ENCODE data around the gene LIPE. TPM values are rescaled to one million over a fixed set of nuclear protein-coding genes. Genes with fewer than 3 reads are reported as not detected.

Gene LIPE
- total RNA-seq, 1 donor from 2014 or later, result 29.1 TPM

DNA sequence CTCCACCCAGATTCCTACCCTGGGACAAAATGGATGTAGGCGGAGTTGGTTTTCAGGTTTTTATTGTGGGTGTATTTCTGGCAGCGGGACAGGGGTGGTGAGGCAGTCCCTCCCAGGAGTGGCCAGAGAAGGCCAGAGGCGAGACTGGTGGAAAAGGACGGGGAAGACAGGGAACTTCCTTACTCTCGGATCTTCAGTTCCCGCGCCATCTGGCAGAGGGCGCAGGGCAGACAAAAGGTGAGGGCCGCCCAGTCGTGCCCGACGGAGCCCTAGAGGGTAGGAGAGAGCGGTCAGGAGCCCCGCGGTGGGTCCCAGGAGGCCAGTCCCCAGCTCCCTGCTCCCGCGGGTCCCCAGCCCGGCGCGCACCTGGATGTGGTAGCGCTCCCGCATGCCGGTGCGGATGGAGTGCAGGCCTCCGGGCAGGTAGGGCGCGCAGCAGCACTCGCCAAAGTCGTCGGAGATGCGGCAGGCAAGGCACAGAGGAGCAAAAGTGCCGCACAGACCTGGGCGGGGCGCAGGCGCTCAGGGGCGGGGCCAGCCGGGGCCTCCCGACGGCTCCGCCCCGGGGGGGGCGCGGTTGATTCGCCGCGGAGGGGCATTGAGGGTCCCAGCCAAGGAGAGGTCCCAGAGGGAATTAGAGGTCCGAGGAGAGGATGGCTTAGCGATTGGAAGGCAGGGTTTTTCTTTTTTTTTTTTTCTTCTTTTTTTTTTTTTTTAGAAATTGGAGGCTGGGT is 40.0 kb downstream of the LIPE start:
- peak; percentile 64 for DNase-seq (ENCODE audit: low read depth, low spot score)
- TF ChIP-seq, protein P1, sequence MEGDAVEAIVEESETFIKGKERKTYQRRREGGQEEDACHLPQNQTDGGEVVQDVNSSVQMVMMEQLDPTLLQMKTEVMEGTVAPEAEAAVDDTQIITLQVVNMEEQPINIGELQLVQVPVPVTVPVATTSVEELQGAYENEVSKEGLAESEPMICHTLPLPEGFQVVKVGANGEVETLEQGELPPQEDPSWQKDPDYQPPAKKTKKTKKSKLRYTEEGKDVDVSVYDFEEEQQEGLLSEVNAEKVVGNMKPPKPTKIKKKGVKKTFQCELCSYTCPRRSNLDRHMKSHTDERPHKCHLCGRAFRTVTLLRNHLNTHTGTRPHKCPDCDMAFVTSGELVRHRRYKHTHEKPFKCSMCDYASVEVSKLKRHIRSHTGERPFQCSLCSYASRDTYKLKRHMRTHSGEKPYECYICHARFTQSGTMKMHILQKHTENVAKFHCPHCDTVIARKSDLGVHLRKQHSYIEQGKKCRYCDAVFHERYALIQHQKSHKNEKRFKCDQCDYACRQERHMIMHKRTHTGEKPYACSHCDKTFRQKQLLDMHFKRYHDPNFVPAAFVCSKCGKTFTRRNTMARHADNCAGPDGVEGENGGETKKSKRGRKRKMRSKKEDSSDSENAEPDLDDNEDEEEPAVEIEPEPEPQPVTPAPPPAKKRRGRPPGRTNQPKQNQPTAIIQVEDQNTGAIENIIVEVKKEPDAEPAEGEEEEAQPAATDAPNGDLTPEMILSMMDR (conservative IDR thresholded peaks at IDR 0.05), result peak; percentile 67
- Mint-ChIP-seq H3K4me3 (peak overlapping the region; percentile 50), H3K27ac (ENCODE audit: unreplicated experiment) (peak overlapping the region; percentile 5), H3K9me3 (no peaks in the 10 kb centered on the region), H3K36me3 (ENCODE audit: low read depth) (no peaks in the 10 kb centered on the region), H3K4me1 (peaks cover 11% of the 10 kb centered on the region), H3K27me3 (ENCODE audit: low read depth) (peaks cover 49% of the 10 kb centered on the region)

DNA sequence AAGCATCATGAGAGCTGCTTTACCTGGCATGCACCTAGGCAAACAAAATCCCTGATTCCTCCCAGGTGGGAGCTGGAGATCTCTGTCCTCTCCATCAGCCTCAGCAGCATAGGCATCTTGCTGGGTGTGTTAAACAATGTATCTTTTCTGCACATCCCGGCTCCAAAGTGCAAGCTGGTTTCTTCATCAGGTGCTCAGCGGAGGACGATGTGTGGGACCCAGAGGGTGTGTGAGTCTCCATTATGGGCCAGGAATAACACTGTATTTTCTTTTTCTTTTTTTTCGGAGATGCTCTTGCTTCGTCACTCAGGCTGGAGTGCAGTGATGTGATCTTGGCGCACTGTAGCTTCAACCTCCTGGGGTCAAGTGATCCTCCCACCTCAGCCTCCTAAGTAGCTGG is 47.0 kb downstream of the LIPE start:
- peaks cover 4% of the 10 kb centered on the region for H3K36me3 Mint-ChIP-seq (ENCODE audit: low read depth)
- H3K27me3 Mint-ChIP-seq (ENCODE audit: low read depth), result peaks cover 15% of the 10 kb centered on the region
- H3K9me3 Mint-ChIP-seq, result no peaks in the 10 kb centered on the region
- DNase-seq (ENCODE audit: low read depth, low spot score), result no peak
- TF ChIP-seq, protein P1 (conservative IDR thresholded peaks at IDR 0.05), result no peak
- H3K4me3 Mint-ChIP-seq, result no peak overlapping the region
- H3K4me1 Mint-ChIP-seq, result peaks cover 5% of the 10 kb centered on the region
- H3K27ac Mint-ChIP-seq (ENCODE audit: unreplicated experiment), result no peak overlapping the region

DNA sequence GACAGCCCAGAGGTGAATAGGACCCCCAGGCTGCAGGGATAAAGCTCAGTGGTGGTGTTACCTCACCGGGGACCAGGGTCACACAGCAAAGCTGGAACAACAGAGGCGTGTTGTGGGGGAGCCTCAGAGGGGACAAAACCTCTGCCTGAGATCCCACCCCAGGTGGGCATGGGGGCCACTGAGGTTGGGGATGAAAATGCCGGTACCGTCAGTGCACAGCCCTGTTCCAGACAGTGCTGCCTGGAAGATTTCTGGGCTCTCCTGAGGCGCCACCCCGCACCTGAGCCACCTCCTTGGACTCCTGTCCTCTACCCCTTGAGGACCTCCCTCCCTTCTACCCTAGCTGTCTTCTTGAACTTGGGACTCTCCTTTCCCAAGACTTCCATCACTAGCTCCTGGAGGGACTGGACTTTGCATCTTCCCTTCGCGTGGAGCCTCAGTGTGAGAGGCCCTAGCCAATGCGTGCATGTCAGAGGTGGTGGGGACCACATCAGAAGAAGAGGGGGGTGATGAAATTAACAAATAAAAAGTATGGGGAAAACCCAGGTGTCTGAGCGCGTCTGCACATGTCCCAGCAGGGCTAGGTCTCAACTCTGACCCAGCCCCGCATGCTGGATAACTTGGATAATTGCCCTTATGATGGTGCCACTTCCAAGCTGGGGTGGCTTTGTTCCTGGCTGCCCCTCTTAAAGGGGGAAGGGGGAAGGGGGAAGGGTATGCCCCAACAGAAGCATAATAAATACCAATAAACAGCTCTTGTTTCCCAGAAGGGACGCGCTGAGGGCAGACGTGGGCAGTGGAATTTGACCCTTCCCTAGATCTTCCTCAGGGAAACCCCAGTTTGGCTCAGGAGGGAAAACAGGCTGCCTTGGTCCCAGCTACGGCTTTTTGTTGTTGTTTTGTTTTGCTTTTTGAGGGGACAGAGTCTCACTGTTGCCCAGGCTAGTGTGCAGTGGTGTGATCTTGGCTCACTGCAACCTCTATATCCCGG is 48.7 kb downstream of the LIPE start:
- Mint-ChIP-seq H3K27ac (ENCODE audit: unreplicated experiment) (no peak overlapping the region), H3K27me3 (ENCODE audit: low read depth) (peaks cover 15% of the 10 kb centered on the region), H3K4me3 (no peak overlapping the region), H3K9me3 (no peaks in the 10 kb centered on the region), H3K4me1 (peaks cover 5% of the 10 kb centered on the region), H3K36me3 (ENCODE audit: low read depth) (peaks cover 7% of the 10 kb centered on the region)
- no peak for DNase-seq (ENCODE audit: low read depth, low spot score)
- TF ChIP-seq, protein P1 (conservative IDR thresholded peaks at IDR 0.05), result no peak

DNA sequence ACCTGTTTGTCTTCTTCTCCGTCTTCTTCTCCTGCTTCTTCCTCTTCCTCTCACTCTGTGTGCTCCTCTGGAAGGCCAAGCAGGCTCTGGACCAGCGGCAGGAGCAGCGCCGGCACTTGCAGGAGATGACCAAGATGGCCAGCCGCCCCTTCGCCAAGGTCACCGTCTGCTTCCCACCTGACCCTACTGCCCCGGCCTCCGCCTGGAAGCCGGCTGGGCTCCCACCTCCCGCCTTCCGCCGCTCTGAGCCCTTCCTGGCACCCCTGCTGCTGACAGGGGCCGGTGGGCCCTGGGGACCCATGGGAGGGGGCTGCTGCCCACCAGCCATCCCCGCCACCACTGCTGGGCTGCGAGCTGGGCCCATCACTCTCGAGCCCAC is 51.0 kb downstream of the LIPE start:
- TF ChIP-seq, protein P1 (conservative IDR thresholded peaks at IDR 0.05), result no peak
- DNase-seq (ENCODE audit: low read depth, low spot score), result no peak
- Mint-ChIP-seq H3K4me1 (peaks cover 5% of the 10 kb centered on the region), H3K4me3 (no peak overlapping the region), H3K27me3 (ENCODE audit: low read depth) (peaks cover 4% of the 10 kb centered on the region), H3K27ac (ENCODE audit: unreplicated experiment) (no peak overlapping the region), H3K36me3 (ENCODE audit: low read depth) (peaks cover 7% of the 10 kb centered on the region), H3K9me3 (no peaks in the 10 kb centered on the region)

DNA sequence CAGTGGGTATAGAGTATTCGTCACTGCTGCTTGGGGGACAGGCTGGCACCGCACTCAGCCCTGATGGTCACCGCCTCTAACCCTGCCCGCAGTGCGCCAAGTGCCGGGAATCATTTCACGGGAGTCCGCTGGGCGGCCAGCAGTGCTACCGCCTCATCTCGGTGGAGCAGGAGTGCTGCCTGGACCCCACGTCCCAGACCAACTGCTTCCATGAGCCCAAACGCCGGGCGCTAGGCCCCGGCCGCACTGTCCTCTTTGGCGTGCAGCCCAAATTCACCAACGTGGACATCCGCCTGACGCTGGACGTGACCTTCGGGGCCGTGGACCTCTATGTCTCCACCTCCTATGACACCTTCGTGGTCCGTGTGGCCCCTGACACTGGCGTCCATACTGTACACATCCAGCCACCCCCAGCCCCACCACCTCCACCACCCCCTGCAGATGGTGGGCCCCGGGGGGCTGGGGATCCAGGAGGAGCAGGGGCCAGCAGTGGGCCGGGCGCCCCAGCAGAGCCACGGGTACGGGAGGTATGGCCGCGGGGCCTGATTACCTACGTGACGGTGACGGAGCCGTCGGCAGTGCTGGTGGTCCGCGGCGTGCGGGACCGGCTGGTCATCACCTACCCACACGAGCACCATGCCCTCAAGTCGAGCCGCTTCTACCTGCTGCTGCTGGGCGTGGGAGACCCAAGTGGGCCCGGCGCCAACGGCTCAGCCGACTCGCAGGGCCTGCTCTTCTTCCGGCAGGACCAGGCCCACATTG is 51.6 kb downstream of the LIPE start:
- Mint-ChIP-seq H3K4me1 (peaks cover 5% of the 10 kb centered on the region), H3K27me3 (ENCODE audit: low read depth) (peaks cover 4% of the 10 kb centered on the region), H3K9me3 (no peaks in the 10 kb centered on the region), H3K27ac (ENCODE audit: unreplicated experiment) (no peak overlapping the region), H3K36me3 (ENCODE audit: low read depth) (peaks cover 7% of the 10 kb centered on the region), H3K4me3 (no peak overlapping the region)
- DNase-seq (ENCODE audit: low read depth, low spot score), result no peak
- TF ChIP-seq, protein P1 (conservative IDR thresholded peaks at IDR 0.05), result no peak
